Thyroid gland (tissue), 4 donors: Measurements from ENCODE around the gene NTN1.

Source experiments
- POLR2A ChIP-seq, 2 donors: fragments of 450-650 bp; IDR thresholded peaks; one replicate each; pipeline ENCODE4 v1.6.1; 2017; ENCODE audit warnings: antibody characterized with exemption in 2 of 2, mild to moderate bottlenecking in 2 of 2, moderate library complexity in 1 of 2
- TF ChIP-seq, protein P1 (sequence below), 6 experiments: fragments of 200-600 bp in 3 of 6; fragments of 450-650 bp in 3 of 6; sonication (generic) in 3 of 6; IDR thresholded peaks; one replicate each; pipeline ENCODE4 v1.5.1; 2016 to 2019; ENCODE audit warnings: antibody characterized with exemption in 6 of 6, mild to moderate bottlenecking in 2 of 6, inconsistent platforms in 1 of 6, moderate library complexity in 1 of 6

DNA sequence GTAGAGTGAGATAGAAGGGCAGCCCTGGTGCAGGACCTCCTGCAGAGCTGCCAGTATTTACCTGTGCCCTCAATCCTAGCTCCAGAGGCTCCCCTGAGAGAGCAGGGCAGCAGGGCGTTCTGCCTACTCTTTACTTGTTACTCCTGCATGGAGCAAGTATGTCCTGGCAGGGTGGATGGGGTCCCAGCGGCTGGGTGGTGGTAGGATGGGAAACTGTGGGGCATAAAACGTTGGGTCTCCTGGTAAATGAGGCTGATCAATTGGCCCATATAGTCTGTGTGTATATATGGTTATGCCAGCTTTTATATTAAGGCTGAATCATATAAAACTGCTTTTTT, 192.0 kb downstream of the NTN1 start:
- no peak for TF ChIP-seq POLR2A (IDR thresholded peaks at IDR 0.05)
- TF ChIP-seq, protein P1, sequence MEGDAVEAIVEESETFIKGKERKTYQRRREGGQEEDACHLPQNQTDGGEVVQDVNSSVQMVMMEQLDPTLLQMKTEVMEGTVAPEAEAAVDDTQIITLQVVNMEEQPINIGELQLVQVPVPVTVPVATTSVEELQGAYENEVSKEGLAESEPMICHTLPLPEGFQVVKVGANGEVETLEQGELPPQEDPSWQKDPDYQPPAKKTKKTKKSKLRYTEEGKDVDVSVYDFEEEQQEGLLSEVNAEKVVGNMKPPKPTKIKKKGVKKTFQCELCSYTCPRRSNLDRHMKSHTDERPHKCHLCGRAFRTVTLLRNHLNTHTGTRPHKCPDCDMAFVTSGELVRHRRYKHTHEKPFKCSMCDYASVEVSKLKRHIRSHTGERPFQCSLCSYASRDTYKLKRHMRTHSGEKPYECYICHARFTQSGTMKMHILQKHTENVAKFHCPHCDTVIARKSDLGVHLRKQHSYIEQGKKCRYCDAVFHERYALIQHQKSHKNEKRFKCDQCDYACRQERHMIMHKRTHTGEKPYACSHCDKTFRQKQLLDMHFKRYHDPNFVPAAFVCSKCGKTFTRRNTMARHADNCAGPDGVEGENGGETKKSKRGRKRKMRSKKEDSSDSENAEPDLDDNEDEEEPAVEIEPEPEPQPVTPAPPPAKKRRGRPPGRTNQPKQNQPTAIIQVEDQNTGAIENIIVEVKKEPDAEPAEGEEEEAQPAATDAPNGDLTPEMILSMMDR (IDR thresholded peaks at IDR 0.05) = no peak
